AG09309 (cell line): ENCODE data around the gene SAMD4A.

Experiments used
- DNase-seq: peaks from one replicate; pipeline ENCODE4 v3.0.0-alpha.2; 2010; ENCODE audit warnings: low read depth
- H3K4me3 ChIP-seq: 2 replicates; pipeline ENCODE4 v1.5.1; 2011; ENCODE audit warnings: mild to moderate bottlenecking, low read depth, low read length, moderate library complexity; ENCODE audit not compliant: control insufficient read depth
- TF ChIP-seq, protein P1 (sequence below): IDR thresholded peaks from 2 replicates; pipeline ENCODE4 v1.5.1; 2011; ENCODE audit warnings: mild to moderate bottlenecking, low read depth, low read length, inconsistent platforms; ENCODE audit not compliant: insufficient read depth, control insufficient read depth; ENCODE audit errors: missing control alignments

The SAMD4A gene

DNA sequence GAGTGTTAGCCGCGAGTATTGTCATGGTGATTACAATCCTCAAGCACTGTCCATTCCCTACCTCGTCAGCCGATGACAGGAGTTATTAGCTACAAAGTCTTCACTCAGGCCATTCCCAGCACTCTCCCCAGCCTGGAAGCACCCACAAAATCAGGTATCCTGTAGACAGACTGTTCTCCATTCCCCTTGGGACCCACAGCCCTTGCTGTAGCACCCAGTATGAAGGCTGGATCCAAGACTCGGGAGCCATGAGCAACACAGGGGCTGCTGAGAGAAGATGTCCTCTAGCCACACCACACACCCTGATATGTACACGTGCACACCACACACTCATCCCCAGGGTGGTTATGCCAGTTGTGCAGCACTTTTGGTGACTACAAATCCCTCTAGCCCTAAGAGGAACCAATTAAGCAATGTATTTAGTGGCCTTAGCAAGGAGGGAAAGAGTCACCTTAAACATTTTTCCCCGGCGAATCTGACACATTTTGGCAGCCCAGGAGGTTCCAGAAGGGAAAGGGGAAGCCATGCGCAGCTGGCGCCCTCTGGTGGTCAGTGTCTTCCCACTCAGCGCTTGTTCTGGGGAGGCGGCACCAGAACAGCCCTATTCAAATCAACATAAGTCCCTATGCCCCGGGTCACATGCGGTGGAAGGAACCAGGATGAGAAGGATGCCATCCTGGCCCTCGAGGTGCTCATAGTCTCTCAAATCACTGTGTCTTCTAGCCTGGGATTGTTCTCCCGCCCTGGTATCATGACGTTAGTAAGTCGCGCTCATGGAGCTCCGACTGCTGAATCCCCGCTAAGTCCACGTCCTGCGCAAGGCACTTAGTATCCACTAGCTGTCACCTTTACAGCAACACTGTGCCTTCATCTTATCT is 238.8 kb downstream of the SAMD4A start:
- TF ChIP-seq, protein P1, sequence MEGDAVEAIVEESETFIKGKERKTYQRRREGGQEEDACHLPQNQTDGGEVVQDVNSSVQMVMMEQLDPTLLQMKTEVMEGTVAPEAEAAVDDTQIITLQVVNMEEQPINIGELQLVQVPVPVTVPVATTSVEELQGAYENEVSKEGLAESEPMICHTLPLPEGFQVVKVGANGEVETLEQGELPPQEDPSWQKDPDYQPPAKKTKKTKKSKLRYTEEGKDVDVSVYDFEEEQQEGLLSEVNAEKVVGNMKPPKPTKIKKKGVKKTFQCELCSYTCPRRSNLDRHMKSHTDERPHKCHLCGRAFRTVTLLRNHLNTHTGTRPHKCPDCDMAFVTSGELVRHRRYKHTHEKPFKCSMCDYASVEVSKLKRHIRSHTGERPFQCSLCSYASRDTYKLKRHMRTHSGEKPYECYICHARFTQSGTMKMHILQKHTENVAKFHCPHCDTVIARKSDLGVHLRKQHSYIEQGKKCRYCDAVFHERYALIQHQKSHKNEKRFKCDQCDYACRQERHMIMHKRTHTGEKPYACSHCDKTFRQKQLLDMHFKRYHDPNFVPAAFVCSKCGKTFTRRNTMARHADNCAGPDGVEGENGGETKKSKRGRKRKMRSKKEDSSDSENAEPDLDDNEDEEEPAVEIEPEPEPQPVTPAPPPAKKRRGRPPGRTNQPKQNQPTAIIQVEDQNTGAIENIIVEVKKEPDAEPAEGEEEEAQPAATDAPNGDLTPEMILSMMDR = peak; percentile 98
- H3K4me3 ChIP-seq = no peak overlapping the region
- peak; percentile 35 for DNase-seq

DNA sequence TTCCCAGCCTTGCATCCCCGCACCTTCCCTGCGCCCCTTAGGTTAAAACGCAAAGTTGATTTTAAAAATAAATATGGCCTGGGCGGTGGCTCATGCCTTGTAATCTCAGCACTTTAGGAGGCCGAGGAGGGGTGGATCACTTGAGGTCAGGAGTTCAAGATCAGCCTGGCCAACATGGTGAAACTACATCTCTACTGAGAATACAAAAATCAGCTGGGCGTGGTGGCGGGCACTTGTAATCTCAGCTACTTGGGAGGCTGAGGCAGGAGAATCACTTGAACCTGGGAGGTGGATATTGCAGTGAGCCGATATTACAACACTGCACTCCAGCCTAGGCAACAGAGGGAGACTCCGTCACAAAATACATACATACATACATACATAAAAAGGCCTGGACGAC is 239.7 kb downstream of the SAMD4A start:
- TF ChIP-seq, protein P1 = no peak
- no peak overlapping the region for H3K4me3 ChIP-seq
- no peak for DNase-seq

DNA sequence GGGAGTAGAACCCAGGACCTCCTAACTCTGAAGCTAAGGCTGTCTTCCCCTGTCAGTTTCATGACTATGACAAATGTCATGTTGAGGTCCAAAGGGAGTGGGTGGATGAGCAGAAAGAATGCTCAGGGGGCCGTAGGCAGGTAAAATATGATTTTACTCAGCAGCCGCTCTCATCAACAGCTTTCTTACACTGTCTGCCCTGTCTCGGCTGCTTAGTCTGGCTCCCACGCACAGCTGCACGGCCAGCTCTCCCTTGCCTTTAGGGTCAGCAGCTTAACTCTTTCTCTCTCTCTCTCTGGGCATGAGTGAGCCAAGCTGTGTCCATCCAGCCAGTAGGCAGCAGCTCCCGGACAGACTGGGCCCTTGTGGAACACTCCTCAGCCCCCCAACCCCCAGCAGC is 240.5 kb downstream of the SAMD4A start:
- H3K4me3 ChIP-seq = no peak overlapping the region
- no peak for DNase-seq
- TF ChIP-seq, protein P1 = no peak

DNA sequence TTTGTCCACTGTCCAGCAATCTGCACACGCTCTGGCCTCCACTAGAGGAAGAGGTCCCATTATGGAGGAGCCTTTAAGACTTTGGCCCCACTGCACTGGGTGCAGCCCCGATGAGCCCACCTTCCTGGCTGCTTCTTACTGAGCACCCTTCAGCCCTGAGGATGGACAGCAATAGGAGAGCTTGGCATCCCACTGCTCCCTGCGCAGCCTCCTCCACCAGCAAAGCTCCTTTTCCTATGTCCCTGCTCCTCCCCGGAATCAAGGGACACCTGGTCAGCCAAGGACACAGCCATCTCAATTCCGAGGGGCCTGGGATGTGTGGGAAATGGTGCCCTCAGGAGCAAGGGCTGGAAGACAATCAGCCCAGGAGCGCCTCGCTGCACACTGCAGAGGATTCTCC is 241.0 kb downstream of the SAMD4A start:
- no peak for DNase-seq
- TF ChIP-seq, protein P1 = no peak
- H3K4me3 ChIP-seq = no peak overlapping the region

DNA sequence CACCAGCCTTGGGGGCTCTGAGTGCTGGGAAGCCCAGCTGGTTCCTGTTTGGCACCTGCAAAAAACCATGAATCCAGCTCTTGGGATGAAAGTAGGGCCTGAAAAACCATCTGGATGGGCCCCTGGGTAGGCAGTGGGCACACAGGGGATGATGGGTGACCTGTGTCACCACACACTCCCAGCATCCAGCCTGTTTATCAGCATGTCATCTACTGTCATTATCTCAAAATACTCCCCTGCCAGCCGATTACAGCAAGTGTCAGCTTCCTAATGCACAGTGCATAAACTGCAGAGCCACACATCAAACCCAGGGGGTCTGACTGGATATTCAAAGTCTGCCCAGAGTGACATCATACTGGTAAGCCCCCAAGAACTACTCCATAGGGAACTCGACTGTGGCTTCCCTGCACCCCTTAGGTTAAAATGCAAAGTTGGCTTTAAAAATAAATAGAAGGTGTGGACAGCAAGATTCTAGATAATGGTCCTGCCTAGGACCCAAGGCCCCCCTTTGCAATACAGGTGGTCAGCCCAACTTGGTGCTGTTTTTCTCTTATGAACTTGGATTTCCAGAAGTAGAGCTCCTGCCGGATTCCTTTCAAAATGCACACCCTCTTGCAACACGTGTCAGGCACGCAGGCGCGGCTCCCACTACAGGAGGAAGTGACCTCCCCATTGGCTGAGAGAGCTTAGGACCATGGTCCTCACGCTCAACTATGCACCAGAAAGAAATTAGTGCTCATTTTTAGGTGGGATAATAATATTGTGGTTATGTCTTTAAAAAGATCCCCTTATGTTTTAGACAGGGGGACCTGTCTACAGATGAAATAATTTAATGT is 241.6 kb downstream of the SAMD4A start:
- TF ChIP-seq, protein P1 = no peak
- H3K4me3 ChIP-seq = no peak overlapping the region
- DNase-seq = no peak

DNA sequence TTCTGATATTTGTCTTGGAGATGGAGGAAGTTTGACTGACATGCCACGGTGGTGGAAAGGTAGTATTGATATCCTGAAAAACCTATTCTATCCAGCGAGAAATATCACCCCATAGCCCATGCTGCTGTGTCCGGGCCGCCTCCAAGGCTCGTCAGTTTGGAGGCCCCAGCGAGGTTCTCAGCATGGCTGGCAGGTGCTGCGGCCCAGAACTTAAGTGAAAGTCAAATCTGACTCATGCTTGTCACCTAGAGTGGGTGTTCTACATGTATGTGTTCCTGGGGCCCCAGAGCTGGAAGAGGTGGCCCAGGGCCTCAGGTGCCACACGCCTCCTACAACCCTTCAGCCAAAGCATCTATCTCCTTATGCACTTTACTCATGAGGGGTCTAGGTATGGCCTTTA is 242.8 kb downstream of the SAMD4A start:
- DNase-seq = no peak
- no peak overlapping the region for H3K4me3 ChIP-seq
- TF ChIP-seq, protein P1 = no peak
